Cardiac septum (tissue), 1 donor: Measurements from ENCODE around the gene SLC19A1. TPM values are rescaled to one million over a fixed set of nuclear protein-coding genes. Genes with fewer than 3 reads are reported as not detected.

Experiments
- DNase-seq: peaks from one replicate; pipeline ENCODE4 v3.0.0-alpha.2; 2020; ENCODE audit warnings: low spot score
- intact Hi-C: fragments of 100-400 bp; cut with DNase I; formaldehyde crosslinking; loops from one replicate; pipeline ENCODE4 v1.14.0; 2022
- microRNA-seq: library from miRNA; unstranded; fragments of <30 nt; microRNA quantifications from one replicate; pipeline ENCODE4 v1.2.0, GENCODE V29; 2020
- total RNA-seq: library from RNA; stranded (reverse); fragmentation: NEBNext Ultra II Directional; extraction: Animal tissue kit (Norgen Biotek cat#: 25700); gene quantifications from one replicate; pipeline ENCODE4 v1.2.1, GENCODE V29; 2021
- donor health status: DM: no; HTN: no; CAD: no.

SLC19A1 gene
- total RNA-seq, 1 donor from 2014 or later = 2.7 TPM

DNA sequence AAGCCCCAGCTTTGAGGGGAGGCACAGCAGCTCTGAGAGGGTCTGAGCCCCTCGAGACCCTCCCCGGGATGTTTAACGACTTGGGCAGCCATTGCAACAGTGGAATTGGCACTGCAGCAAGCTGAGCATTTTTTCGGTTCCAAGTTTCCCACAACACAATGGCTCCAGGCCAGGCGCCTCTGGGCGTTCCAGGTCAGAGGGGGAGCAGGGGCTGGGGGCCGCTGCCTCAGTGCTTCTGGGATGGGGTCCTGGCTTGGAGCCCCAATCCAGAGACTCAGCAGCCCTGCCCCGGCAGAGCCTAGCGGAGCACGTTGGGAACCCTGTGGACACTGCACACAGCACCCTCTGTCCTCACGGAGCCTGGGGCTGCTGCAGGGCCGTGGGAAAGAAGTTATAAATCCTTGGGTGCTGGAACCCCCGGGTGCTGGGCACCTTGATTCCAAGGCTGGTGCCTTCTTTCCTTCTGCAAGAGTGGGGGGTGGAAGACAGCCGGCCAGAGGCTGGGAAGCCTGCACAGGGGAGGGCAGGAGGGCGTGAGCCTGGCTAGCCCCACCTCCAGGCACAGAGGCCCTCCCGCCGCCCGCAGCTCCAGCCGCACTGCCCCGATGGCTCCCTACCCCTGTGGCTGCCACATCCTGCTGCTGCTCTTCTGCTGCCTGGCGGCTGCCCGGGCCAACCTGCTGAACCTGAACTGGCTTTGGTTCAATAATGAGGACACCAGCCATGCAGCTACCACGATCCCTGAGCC, 87.1 kb downstream of the SLC19A1 start:
- intact Hi-C loops = no loop called here
- DNase-seq = no peak

DNA sequence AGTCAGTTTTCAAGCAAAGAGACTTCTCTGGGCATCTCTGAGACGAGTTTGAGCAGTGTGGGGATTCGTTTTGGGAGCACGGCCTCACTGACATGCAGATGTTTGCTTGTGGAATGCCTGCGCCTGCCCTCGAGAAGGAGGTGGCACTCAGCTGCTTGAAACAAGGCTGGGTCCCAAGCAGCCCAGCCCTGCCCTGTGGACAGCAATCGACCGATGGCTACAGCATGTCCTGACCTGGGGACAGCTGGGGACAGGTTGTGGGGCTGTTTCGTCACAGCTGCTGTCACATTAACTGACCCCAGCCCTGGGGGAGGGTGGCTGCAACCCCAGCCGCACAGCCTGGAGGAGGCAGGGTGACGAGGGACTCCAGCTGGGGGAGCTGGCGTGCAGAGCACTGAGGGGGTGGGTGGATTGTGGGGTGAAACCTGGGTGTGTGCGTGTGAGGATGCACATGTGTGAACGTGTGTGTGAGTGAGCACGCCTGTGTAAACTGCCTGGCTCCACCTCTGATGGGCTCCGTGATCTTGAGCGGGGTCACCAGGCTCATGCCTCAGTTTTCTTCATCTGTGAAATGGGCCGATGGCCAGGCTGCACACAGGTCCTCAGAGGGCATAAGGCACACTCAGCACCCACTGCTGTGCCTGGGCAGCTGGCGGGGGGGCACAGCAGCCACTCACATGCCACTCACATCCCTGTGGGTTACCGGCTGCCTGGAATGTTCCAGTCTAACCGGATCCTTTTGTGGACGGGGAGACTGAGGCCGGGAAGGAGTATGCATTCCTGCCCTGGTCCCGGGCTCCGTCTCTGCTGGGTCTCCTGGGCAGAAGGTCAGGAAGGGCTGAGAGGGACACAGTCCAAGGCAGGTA, 87.9 kb downstream of the SLC19A1 start:
- intact Hi-C loops = no loop called here
- no peak for DNase-seq

DNA sequence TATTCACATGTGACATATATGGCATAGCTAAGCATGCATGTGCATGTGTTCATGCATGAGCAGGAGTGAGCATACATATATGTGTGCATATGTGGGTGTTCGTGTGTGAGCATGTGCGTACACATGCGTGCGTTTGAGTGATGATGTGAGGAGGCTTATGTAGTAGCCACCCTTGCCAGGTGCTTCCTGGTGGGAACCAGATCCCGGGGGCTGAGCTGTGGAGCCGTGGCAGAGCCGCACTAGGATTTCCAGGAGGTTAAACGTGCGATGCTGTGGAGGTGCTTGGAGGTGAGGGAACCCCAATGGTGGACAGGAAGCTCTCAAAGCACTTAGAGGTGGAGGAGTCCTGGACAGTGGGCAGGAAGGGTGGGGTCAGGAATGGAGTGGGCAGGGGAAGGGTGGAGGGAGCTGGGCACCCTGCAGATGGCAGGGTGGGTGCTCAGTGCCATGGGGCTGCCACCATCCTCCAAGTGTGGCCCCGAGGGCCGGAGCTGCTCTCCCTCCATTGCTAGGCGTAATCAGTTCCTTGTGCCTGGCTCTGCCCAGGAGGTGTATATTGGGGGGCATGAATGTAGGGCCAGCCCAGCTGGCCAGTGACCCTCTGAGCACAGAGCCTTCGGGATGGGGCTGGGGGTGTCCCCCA, 88.8 kb downstream of the SLC19A1 start:
- intact Hi-C loops = no loop called here
- no peak for DNase-seq

DNA sequence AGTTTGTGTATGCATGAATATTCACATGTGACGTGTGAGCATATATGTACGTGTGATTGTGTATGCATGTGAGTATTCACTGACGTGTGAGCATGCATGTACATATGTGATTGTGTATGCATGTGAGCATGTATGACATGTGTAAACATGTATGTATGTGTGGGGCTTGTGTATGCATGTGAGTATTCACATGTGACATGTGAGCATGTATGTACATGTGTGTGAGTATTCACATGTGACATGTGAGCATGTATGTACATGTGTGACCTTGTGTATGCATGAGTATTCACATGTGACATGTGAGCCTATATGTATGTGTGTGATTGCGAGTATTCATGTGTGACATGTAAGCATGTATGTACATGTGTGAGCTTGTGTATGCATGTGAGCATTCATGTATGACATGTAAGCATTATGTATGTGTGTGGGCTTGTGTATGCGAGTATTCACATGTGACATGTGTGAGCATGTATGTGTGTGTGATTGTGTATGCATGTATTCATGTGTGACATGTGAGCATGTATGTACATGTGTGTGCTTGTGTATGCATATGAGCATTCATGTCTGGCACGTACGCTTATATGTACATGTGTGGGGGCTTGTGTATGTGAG, 89.4 kb downstream of the SLC19A1 start:
- intact Hi-C loops = no loop called here
- DNase-seq = no peak

DNA sequence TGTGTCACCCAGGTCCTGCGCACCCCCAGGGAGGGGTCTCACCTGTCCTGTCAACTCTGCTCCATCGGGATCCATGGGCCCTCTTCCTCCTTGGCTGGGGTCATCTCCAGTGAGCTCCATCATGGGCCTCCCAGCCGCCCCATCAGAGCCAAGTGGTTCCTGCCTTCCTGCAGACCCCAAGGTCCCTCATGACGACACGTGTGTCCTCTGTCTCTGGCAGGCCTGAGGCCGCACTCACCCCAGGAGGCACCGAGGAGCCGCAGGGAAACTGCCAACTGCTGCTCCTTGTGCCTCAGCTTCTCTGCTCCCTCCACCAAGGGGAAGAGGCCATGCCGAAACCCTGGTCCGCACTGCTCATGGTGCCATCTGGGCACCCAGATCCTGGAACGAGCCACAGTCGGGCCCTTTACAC, 90.5 kb downstream of the SLC19A1 start:
- DNase-seq = no peak
- intact Hi-C loops = no loop called here

DNA sequence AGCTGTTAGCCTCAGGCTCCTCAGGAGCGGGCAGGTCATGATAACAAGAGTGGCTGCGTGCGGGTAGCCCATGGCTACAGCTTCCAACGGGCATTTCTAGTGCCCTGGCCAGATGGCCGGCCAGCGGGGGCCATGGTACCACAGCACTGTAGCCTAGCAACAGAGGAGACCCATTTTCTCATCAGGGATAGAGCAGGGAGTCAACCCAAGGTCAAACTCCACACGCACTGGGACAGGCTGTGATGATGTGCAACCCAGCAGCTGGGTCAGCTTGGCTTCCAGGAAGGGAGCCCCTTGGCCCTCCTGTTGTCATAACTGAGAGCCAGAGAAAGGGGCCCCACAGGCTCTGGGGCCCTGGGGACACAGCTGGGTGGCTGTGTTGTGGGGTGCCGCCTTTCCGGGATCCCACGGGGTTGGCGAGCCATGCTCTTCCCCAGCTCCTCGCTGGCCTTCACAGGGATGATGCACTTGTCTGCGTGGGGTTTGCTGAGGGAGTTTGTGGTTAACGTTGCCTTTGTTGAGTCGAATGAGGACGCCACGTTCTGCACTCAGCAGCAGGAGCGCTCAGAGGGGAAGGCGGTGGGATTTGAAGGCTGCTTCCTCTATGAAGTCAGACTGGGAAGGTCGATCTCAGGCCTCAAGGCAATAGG, 91.0 kb downstream of the SLC19A1 start:
- intact Hi-C loops = no loop called here
- DNase-seq = no peak

DNA sequence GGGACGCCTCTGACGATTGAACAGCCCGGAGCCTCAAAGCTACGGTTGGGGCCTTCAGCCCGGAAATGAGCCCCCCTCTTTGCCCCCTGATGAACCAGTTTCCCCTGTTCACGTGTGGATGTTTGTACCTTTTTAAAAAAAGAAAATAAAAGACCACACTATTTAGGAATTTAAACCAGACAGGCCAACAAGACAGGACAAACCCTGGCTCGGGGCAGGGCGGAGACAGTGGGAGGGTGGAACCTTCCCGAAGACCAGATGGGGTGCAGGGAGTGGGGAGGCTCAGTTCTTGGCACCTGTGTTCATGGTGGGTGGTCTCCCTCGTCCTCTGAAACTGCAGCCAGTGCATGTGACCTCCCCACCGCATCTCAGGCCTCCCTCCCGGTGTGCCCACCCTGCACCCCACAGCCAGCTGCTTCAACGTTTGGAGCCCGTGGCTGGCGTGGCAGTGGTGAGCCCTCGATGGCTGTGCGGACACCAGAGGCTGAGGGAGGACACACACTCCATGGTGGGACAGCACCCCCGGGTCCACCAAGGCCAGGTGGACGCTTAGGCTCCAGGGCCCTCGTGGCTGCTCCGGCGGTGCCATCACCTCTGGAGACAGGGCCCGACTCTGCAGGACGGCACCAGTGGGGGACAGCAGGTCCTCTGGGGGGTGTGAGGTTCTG, 91.7 kb downstream of the SLC19A1 start:
- intact Hi-C loops = no loop called here
- no peak for DNase-seq

DNA sequence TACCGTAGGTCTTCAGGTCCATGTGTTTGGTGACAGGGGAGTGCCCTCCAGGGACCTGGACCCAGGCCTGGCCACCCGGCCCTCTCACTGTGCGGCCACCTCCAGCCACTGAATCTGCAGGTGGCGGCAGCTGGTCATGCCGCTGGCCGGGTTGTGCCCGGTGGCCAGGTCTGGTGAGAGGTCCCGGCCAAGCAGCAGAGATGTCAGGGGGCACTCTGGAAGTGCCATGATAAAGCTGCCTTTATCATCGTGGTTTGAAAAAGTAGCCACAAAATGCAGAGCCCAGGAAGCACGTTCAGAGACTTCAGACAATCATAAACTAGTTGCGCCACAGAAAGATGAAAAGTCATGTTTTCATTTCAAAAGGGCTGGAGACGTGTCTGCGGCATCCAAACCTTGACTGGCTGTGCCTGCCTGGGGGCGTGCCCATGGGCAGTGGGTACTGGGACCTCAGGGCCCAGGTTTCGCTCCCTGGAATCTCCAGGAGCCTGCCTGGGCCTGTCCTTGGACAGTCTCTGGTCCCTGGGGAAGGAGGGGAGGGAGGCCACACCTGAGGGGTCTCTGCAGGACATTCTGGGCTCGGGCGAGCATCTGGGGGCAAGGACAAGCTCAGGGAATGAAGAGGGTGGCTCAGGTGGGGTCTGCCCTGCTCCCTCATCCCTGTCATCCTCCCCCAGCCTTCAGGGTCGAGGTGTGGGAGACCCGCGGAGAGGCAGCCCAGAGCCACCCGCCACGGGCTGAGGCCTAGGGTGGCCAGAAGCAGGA, 92.4 kb downstream of the SLC19A1 start:
- intact Hi-C loops = no loop called here
- DNase-seq = no peak

DNA sequence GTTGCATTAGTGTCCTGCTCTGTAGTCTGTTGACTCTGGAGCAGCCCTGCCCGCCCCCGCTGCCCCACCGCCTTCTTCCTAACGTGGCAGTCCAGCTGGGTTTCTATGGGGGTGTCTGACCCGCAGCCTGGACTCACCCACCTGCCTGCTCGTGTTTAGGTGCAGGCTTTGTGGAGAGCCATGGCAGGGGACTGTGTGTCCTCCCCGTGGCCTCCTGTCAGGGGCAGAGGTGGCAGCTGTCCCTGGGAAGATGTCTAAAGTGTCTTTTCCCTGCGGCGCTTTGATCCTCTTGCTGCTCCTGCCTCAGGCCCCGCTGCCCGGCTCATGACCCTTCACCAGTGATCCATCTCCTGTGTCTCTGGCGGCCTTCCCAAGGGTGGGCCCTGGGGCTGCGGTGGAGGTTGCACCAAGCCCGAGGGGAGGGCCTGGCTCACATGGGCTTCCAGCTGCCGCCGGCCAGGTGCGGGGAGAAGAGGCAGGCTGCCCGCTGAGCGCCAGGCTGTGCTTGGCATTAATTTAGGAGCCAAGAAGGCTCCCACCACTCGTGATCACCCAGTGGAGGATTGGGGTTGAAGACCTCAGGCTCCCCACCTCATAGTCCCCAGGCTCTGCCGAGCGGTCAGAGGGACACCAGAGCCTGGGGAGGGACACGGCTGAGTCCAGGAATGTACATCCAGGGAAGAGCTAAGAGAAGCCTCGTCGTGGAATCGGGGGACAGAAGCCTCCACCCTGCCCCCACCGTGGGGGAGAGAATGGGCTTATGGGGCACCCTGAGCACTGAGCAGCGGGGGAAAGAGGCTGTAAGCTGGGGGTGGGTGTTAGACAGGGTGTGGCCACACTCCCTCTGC, 93.2 kb downstream of the SLC19A1 start:
- no peak for DNase-seq
- intact Hi-C loops = no loop called here

DNA sequence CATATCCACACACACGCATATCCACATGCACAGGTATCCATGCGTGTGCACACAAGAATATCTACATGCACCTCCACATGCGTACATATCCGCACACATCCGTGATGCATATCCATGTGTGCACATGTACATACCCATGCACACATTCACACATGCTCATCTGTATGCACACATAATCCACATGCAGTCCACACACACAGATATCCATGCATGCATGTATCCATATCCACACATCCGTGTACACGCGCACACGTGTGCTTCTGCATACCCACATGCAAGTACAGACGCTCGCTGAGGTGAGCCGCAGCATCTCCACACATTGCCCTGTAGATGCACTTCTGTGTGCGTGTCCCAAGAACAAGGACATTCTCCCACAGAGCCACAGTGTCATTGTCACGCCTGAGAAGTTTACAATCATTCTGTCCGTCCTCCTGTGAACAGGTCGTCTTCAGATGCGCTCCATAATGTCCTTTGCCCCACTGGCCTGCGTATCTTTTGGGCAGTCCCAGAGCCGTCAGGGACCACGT, 93.9 kb downstream of the SLC19A1 start:
- no peak for DNase-seq
- intact Hi-C loops = no loop called here

Small RNAs within 50 kb of the gene (microRNA-seq; reads per million reads assigned to microRNA genes)
- gene MIR6815 = 1.8 reads per million

Other genes starting within 250 kb of the SLC19A1 start
- 77.0 TPM for gene COL18A1, start 137.3 kb downstream of the SLC19A1 start, total RNA-seq
- gene PCBP3, start 101.3 kb upstream of the SLC19A1 start, total RNA-seq = 4.9 TPM